Right lobe of liver (tissue), 6 donors: ENCODE results near the gene CHIA. TPM values are rescaled to one million over a fixed set of nuclear protein-coding genes. Genes with fewer than 3 reads are reported as not detected.
"Not testable (repeated sequence)": the region's sequence is repeated elsewhere in the genome, so short reads cannot be mapped to it uniquely, and the experiment has no call there.

Experiments used
- ATAC-seq, 4 donors: fragments of 200-7000 bp; cut with Tn5 transposase; one replicate each; pipeline ENCODE4 v1.9.1; 2020; ENCODE audit warnings: mild to moderate bottlenecking in 4 of 4, moderate library complexity in 4 of 4
- DNase-seq, 3 donors: peaks; one replicate each; pipeline ENCODE4 v3.0.0-alpha.2; 2020
- H3K27ac ChIP-seq, 3 donors: fragments of 200-600 bp; one replicate each; pipeline ENCODE4 v1.8.0; 2022
- H3K27me3 ChIP-seq, 2 donors: fragments of 200-600 bp; one replicate each; pipeline ENCODE4 v1.8.0; 2022
- H3K36me3 ChIP-seq, 4 donors: fragments of 200-600 bp; sonication (generic) in 1 of 4; one replicate each; pipeline versions ENCODE4 v1.5.1 to v1.8.0; 2017 to 2022; ENCODE audit warnings: control low read depth in 1 of 4
- H3K4me1 ChIP-seq, 4 donors: fragments of 200-600 bp; sonication (generic) in 1 of 4; one replicate each; pipeline versions ENCODE4 v1.5.1 to v1.8.0; 2017 to 2022; ENCODE audit warnings: control low read depth in 1 of 4
- H3K4me3 ChIP-seq, 3 donors: fragments of 200-600 bp; one replicate each; pipeline ENCODE4 v1.8.0; 2022
- H3K9me3 ChIP-seq, 4 donors: fragments of 200-600 bp; sonication (generic) in 1 of 4; one replicate each; pipeline versions ENCODE4 v1.5.1 to v1.8.0; 2017 to 2022; ENCODE audit warnings: control low read depth in 1 of 4
- POLR2A ChIP-seq: fragments of 450-650 bp; IDR thresholded peaks from one replicate; pipeline ENCODE4 v1.6.1; 2017; ENCODE audit warnings: antibody characterized with exemption, mild to moderate bottlenecking
- WGBS: methylation state at CpG from one replicate; pipeline ENCODE4 v1.1.6; 2018; ENCODE audit warnings: low coverage, low lambda C conversion rate; ENCODE audit not compliant: insufficient coverage; ENCODE audit errors: missing lambda C conversion rate; 5-methylcytosine and 5-hydroxymethylcytosine counted together
- intact Hi-C, 2 donors: fragments of 100-400 bp; cut with DNase I; formaldehyde crosslinking; loops; one replicate each; pipeline versions ENCODE4 v1.11.2 to v1.14.1; 2022
- total RNA-seq, 6 experiments: library from RNA; depleted of rRNA in 2 of 6; stranded (reverse); fragments of >200 nt in 2 of 6; fragmentation: NEBNext Ultra II Directional in 3 of 6; extraction: Animal tissue kit (Norgen Biotek cat#: 25700) in 3 of 6; gene quantifications; one replicate each; pipeline versions ENCODE4 v1.1.0 to v1.2.4, GENCODE V29; 2016 to 2023
- TF ChIP-seq, protein P1 (sequence below), 4 donors: fragments of 200-600 bp in 3 of 4; fragments of 450-650 bp in 1 of 4; IDR thresholded peaks; one replicate each; pipeline versions ENCODE4 v1.5.1 to v1.8.0; 2016 to 2022; ENCODE audit warnings: antibody characterized with exemption in 4 of 4, mild to moderate bottlenecking in 2 of 4
- donor health status: DM: no; HTN: yes; CAD: no.
- donor health status: DM: no; HTN: no; CAD: no.
- donor health status: DM: no; HTN: no; CAD: no.
- donor health status: DM: no; HTN: yes; CAD: no.
- donor health status: DM: no; HTN: yes; CAD: no.

Gene CHIA
- total RNA-seq, 6 experiments from 2014 or later: not detected

DNA sequence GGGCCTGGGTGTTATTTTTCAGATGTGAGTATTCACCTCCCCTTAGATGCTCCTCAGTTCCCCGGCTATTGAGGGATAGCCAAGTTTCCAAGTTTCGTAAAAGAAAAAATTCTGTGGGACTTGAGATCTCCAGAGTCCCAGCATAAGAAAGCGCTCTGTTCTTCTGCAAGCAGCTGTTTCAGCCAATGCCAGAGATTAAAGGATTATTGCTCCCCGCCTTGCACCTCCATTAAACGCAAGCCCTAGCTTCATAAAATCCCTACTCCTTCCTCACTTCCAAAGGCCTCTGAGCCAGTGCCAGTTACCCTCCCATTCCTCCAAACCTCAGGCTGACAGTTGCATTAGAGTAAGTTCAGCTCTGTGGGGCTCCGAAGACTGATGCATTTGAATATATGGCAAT, 56.4 kb downstream of the CHIA start:
- intact Hi-C loops: no loop called here
- ATAC-seq (no peak), DNase-seq (no peak)
- Histone ChIP-seq H3K4me3 (no peak overlapping the region), H3K36me3 (no peaks in the 10 kb centered on the region), H3K9me3 (peaks cover 0 to 4% (median 0%) of the 10 kb centered on the region in 4 donors), H3K4me1 (no peaks in the 10 kb centered on the region), H3K27me3 (no peaks in the 10 kb centered on the region), H3K27ac (no peak overlapping the region)
- TF ChIP-seq, protein P1, sequence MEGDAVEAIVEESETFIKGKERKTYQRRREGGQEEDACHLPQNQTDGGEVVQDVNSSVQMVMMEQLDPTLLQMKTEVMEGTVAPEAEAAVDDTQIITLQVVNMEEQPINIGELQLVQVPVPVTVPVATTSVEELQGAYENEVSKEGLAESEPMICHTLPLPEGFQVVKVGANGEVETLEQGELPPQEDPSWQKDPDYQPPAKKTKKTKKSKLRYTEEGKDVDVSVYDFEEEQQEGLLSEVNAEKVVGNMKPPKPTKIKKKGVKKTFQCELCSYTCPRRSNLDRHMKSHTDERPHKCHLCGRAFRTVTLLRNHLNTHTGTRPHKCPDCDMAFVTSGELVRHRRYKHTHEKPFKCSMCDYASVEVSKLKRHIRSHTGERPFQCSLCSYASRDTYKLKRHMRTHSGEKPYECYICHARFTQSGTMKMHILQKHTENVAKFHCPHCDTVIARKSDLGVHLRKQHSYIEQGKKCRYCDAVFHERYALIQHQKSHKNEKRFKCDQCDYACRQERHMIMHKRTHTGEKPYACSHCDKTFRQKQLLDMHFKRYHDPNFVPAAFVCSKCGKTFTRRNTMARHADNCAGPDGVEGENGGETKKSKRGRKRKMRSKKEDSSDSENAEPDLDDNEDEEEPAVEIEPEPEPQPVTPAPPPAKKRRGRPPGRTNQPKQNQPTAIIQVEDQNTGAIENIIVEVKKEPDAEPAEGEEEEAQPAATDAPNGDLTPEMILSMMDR (IDR thresholded peaks at IDR 0.05): no peak
- TF ChIP-seq POLR2A: no peak
- 84% methylated on average over 6 of the region's 6 CpGs for WGBS

DNA sequence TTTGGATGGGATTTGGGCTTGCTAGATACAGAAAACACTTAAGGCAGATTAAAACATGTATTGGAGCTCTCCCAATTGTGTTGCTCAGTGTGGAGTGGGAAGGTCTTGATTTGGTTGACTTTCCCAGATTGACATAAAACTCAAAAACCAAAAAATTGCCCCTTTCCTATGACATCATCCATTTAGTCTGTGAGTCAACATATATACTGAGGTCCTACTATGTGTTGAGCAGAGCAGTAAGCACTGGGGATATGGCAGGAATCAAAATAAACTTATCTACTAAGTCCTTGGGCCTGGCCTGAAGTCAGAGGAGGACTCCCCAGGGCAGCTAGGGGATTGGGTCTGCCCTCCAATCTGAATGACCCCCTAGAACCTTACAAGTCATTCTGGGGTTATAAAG, 61.0 kb downstream of the CHIA start:
- intact Hi-C loops: no loop called here
- no peaks in the 10 kb centered on the region for H3K9me3 ChIP-seq
- H3K4me3 ChIP-seq: no peak overlapping the region
- no peaks in the 10 kb centered on the region for H3K4me1 ChIP-seq
- TF ChIP-seq POLR2A: no peak
- TF ChIP-seq, protein P1 (IDR thresholded peaks at IDR 0.05): no peak
- H3K27me3 ChIP-seq: no peaks in the 10 kb centered on the region
- DNase-seq (no peak), ATAC-seq (no peak)
- H3K36me3 ChIP-seq: no peaks in the 10 kb centered on the region
- no peak overlapping the region for H3K27ac ChIP-seq

DNA sequence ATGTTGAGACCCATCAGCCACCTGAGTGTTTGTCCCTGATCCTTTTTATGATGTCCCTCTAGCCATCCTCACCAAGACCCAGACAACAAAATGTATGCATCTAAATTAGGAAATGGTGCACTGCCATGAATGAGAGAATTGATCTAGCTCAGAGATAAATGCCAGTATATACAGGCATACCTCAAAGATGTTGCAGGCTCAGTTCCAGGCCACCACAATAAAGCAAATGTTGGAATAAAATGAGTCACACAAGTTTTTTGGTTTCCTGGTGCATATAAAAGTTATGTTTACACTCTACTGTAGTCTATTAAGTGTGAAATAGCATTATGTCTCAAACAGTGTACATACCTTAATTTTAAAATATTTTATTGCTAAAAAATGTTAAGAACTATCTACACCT, 63.9 kb downstream of the CHIA start:
- TF ChIP-seq, protein P1 (IDR thresholded peaks at IDR 0.05): no peak
- TF ChIP-seq POLR2A: no peak
- no peak overlapping the region for H3K4me3 ChIP-seq
- H3K27ac ChIP-seq: no peak overlapping the region
- H3K9me3 ChIP-seq: no peaks in the 10 kb centered on the region
- DNase-seq: no peak
- intact Hi-C loops: no loop called here
- no peaks in the 10 kb centered on the region for H3K4me1 ChIP-seq
- no peaks in the 10 kb centered on the region for H3K36me3 ChIP-seq
- ATAC-seq: no peak
- H3K27me3 ChIP-seq: no peaks in the 10 kb centered on the region

DNA sequence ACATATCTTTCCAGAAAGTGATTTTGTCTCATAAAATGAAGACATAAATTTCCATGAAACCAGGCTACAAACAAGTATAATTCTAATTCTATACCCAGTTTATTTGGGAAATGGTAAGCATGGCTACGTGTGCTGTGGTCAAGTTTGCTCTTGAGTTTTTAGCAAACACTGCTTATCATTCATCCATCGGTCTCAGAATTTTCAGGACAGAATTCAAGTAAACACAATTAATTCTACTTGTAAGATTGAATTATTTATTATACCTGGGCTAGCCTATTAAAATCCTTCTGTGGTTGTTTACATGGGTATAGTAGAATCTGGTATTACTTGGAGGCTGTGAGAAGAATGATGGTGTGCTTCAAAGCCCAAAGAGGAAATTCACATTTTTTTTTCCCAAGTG, 68.3 kb downstream of the CHIA start:
- Histone ChIP-seq H3K27me3 (no peaks in the 10 kb centered on the region), H3K27ac (no peak overlapping the region), H3K4me3 (no peak overlapping the region), H3K4me1 (no peaks in the 10 kb centered on the region), H3K9me3 (no peaks in the 10 kb centered on the region), H3K36me3 (no peaks in the 10 kb centered on the region)
- ATAC-seq: no peak
- no peak for DNase-seq
- no peak for TF ChIP-seq POLR2A
- TF ChIP-seq, protein P1 (IDR thresholded peaks at IDR 0.05): no peak
- intact Hi-C loops: no loop called here
- 57% methylated on average over 2 of the region's 2 CpGs for WGBS

DNA sequence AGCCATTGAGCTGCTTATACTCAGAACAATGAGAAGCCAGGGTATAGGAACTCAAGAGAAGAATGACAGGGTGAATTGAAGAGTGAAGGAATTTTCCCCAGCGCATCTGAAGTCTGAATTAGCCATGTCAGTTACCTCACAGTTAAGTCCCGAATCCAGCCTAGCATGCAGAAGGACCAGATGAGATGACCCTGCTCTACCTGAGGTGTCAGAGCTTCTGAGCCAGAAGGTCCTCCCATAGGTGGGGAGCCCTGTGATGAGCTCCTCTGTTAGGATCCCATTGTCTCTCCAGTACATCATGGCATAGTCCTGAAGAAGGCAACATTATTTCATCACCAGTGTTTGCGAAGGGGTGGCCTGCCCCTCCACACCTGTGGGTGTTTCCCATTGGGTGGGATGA, 68.7 kb downstream of the CHIA start:
- no peak for TF ChIP-seq POLR2A
- TF ChIP-seq, protein P1 (IDR thresholded peaks at IDR 0.05): no peak
- Histone ChIP-seq H3K4me3 (no peak overlapping the region), H3K36me3 (no peaks in the 10 kb centered on the region), H3K27ac (no peak overlapping the region), H3K4me1 (no peaks in the 10 kb centered on the region), H3K9me3 (no peaks in the 10 kb centered on the region), H3K27me3 (no peaks in the 10 kb centered on the region)
- ATAC-seq (no peak), DNase-seq (no peak)
- 80% methylated on average over 3 of the region's 3 CpGs for WGBS
- intact Hi-C loops: no loop called here

DNA sequence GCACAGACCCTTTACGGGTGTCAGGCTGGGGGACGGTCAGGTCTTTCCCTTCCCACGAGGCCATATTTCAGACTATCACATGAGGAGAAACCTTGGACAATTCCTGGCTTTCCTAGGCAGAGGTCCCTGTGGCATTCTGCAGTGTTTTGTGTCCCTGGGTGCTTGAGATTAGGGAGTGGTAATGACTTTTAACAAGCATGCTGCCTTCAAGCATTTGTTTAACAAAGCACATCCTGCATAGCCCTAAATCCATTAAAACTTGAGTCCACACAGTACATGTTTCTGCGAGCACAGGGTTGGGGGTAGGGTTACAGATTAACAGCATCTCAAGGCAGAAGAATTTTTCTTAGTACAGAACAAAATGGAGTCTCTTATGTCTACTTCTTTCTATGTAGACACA, 69.6 kb downstream of the CHIA start:
- intact Hi-C loops, H3K27ac ChIP-seq, ATAC-seq, H3K9me3 ChIP-seq, DNase-seq, H3K27me3 ChIP-seq, H3K4me3 ChIP-seq, H3K36me3 ChIP-seq, H3K4me1 ChIP-seq: not testable (repeated sequence)
- WGBS: 58% methylated on average over 2 of the region's 4 CpGs
